ENCODE measurements around the gene BRSK2.
"Not testable (repeated sequence)": the region's sequence is repeated elsewhere in the genome, so short reads cannot be mapped to it uniquely, and the experiment has no call there.

Gene BRSK2

GRCh38 chr11:1410366-1411291, 20.9 kb downstream of the BRSK2 start:
- DNase-seq, result no peak

DNA sequence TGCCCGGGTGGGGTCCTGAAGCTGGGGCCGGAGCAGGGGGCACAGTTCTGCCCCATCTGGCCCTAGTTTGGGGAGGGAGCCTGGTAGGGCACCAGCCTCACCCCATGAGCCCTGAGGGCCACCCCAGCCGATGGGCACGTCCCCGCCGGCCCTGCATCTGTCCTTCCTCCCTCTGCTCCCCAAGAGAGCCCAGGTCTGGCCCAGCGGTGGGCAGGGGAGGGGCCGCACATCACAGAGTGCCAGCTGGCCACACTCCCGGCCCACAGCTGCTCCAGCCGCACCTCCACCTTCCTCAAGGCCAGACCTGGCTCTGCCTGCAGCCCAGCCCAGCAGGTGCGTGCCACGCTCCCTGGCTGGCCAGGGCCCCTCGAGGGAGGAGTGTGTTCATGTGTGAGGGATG, 21.6 kb downstream of the BRSK2 start:
- no peak for DNase-seq

- not testable (repeated sequence) for DNase-seq
Observed at GRCh38 chr11:1411739-1412138, 22.0 kb downstream of the BRSK2 start.

DNA sequence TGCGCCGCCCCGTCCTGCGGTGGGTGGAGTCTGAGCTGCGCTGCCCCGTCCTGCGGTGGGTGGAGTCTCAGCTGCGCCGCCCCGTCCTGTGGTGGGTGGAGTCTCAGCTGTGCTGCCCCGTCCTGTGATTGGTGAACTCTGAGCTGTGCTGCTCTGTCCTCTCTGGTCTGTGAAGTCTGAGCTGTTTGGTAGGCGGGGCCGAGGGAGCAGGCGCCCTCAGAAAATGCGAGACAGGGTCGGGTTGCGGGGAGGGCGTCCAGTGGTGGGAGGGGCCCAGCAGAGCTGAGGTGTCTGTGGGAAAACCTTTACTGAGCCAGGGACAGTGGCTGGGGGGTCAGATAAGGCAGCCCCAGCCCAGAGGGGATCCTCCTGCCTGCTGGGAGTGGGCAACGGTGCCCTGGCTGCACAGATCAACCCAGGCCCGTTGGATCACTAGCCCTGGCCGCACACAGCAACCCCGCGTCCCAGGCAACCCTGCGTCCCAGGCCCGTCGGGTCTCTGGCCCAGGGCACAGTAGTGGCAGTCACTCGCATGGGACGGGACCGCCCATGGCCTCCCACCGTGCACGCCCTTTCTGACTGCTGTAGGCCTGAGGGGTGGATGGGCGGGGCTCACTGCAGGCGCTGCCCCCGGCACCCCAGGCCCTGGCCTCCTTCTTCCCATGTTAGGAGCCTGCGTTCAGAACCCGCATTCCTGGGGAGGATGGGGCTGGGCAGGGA, 22.8 kb downstream of the BRSK2 start:
- DNase-seq, result no peak

DNA sequence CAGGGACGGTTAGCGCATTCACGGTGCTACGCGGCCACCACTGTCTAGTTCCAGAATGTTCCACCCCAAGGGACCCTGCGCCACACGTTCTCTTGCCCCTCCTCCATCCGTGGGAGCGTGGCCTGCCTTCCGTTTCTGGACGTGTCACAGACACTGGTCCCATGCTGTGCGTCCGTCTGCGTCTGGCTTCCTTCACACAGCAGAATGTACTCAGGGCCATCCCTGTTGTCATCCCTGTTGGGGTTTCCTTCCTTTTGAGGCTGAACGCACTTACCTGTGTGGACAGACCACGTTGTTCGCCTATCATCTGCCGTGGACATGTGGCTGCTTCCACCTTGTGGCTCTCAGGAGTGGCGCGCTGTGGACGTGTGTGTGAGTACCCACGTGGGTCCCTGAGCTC, 24.9 kb downstream of the BRSK2 start:
- no peak for DNase-seq

DNA sequence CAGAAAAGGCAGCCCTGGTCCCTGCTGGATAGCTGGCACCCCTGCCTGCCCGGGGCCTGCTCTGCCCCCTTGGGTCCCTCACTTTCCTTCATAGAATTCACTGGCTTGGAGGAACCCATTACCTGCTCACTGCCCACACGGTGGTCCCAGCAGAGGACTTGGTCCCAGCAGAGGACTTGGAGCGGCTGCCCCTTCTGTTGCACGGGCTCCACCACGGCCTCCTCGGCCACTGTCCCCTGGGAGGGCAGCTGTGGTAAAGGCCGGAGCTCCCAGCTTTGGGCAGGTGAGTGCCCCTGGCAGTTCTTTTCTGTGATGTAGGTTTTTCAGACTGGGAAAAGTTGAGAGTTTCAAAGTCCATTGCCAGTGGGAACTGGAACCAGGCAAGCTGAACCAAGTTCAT, 25.9 kb downstream of the BRSK2 start:
- DNase-seq, result no peak

DNA sequence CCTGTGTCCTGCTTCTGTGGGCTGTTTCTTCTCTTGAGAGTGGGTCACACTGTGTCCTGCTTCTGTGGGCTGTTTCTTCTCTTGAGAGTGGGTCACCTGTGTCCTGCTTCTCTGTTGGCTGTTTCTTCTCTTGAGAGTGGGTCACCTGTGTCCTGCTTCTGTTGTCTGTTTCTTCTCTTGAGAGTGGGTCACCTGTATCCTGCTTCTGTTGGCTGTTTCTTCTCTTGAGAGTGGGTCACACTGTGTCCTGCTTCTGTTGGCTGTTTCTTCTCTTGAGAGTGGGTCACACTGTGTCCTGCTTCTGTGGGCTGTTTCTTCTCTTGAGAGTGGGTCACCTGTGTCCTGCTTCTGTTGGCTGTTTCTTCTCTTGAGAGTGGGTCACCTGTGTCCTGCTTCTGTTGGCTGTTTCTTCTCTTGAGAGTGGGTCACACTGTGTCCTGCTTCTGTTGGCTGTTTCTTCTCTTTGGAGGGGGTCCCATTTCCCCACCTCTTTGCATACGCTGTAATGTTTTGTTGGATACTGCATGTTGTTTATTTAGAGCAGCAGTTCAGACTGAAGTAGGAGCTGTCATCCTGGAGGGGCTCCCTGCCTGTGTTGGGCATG, 28.6 kb downstream of the BRSK2 start:
- DNase-seq, result not testable (repeated sequence)

GRCh38 chr11:1419811-1420210, 30.1 kb downstream of the BRSK2 start:
- no peak for DNase-seq

GRCh38 chr11:1421291-1421690, 31.6 kb downstream of the BRSK2 start:
- no peak for DNase-seq

DNA sequence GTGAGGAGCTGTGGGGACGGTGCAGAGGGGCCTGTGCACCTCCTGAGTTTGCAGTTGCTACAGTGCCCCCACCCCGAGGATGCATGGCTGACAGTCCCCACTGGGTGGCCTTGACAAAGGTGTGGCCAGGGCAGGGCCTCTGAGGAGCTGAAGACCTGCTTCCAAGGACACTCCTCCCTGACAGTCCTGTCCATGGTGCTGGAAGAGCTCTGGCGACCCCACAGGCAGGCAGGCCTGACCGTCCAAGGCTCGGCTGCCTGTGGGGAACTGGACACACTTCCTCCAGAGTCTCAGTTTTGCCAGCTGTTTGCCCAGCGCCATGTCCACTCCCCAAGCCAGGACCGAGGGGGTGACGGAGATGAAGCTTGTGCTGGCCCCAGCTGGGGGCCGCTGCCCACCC, 32.7 kb downstream of the BRSK2 start:
- DNase-seq, result no peak

DNA sequence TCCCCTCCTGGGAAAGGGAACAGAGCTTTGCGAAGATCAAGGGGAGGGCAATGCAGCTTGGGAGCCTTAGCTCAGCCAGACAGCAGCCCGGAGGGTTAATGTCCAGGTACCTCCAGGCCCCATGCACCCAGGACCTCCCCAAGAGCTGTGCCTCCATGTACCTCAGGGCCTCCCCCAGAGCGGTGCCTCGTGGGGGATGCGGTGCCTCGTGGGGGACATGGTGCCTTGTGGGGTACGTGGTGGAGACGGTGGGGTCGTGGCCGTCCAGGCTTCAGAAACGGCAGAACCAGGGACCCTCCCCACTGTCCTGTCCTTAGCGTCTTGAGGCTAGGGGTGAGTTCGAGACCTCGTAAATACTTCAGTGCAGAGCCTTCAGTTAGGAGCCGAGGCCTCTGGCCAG, 33.2 kb downstream of the BRSK2 start:
- no peak for DNase-seq

GRCh38 chr11:1423406-1423805, 33.7 kb downstream of the BRSK2 start:
- DNase-seq, result not testable (repeated sequence)

- DNase-seq, result no peak
Observed at GRCh38 chr11:1425006-1425405, 35.3 kb downstream of the BRSK2 start.

- DNase-seq, result no peak
Observed at GRCh38 chr11:1425439-1425838, 35.7 kb downstream of the BRSK2 start.

DNA sequence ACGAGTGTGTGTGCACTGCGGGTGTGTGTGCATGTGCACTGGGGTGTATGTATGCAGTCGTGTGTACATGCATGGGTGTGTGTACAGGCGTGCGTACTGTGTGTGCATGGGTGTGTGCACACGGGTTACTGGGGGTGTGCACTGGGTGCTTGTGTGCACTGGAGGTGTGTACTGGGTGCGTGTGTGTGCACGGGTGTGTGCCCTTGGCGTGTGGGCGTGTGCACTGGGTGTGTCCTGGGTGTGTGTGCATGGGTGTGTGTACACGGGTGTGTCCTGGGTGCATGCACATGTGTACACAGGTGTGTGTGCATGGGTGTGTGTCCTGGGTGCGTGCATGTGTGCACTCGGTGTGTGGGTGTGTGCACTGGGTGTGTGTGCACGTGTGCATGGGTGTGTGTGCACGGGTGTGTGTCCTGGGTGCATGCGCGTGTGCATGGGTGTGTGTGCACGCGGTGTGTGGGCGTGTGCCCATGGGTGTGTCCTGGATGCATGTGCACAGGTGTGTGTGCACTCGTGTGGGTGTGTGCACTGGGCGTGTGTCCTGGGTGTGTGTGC, 39.1 kb downstream of the BRSK2 start:
- no peak for DNase-seq

DNA sequence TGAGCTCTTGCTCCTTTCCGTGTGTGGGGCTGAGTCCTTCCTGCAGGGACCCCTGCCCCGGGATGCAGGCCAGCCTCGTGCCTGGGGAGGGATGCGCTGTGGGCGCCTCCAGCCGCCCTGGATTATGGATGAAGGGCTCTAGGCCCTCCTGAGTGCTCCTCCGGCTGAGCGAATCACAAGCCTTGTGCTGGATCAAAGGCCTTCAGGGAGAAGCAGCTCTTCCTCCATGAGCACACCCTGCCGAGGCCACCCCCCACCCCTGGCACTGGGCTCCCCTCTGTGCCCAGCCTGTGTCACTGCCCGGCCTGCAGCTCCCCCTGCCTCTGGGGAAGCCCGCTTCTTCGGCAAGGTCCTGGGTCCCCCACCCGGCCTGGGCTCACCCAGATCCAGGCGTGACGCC, 43.8 kb downstream of the BRSK2 start:
- DNase-seq, result no peak

DNA sequence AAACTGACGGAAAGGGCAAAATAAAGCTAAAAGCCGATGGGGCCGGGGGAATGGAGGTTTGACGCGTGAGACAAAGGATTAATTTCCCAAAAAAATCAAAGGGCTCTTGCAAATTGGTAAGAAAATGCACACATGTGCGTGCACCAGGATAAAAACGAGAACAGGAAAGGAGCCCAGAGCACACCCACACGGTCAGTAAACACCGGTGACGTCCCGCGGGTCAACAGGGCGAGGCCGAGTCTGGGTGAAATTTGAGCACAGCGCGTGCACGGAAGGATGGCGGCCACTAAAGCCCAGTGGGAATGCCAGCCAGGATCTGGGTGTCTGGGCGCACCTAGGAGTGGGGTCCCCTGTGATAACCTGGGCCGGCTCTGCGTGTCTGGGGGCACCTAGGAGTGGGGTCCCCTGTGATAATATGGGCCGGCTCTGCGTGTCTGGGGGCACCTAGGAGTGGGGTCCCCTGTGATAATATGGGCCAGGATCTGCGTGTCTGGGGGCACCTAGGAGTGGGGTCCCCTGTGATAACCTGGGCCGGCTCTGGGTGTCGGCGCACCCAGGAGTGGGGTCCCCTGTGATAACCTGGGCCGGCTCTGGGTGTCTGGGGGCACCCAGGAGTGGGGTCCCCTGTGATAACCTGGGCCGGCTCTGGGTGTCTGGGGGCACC, 44.4 kb downstream of the BRSK2 start:
- DNase-seq, result no peak

DNA sequence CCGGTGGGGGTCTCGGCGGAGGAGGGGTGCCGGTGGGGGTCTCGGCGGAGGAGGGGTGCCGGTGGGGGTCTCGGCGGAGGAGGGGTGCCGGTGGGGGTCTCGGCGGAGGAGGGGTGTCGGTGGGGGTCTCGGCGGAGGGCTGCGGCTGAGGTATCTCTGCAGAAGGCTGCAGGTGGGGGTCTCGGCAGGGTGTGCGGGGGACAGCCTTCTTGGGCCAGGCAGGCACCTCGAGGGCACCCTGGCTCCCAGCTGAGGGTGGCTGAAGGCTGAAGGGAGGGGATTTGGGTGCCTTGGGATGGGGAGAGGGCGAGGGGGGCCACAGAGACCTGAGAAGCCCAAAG, 45.7 kb downstream of the BRSK2 start:
- DNase-seq, result not testable (repeated sequence)

DNA sequence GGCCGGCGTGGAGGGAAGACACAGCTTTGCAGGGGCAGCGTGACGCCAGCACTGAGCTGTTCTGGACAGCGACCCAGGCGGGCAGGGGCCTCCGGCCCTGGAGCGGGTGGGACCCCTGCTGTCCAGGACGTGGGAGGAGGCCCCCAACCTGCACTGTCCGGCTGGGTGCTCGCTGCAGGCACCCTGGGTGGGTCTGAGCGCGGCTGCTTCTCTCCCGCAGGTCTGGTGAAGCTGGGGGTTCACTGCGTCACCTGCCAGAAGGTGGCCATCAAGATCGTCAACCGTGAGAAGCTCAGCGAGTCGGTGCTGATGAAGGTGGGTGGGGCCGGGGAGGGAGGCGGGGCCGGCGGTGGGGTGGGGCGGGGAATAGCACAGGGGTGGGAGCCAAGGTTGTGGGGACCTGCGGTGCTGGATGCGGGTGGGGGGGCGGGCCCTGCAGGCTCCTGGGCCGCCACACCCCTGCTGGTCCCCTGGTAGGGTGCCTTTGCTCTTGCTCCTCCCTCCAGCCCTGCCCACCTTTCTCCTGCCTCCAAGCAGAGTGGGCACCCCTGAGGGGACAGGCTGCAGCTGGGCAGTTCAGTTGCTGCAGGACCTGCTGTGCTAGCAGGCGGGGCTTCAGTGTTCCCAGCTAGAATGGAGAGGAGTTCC, 46.2 kb downstream of the BRSK2 start:
- no peak for DNase-seq

DNA sequence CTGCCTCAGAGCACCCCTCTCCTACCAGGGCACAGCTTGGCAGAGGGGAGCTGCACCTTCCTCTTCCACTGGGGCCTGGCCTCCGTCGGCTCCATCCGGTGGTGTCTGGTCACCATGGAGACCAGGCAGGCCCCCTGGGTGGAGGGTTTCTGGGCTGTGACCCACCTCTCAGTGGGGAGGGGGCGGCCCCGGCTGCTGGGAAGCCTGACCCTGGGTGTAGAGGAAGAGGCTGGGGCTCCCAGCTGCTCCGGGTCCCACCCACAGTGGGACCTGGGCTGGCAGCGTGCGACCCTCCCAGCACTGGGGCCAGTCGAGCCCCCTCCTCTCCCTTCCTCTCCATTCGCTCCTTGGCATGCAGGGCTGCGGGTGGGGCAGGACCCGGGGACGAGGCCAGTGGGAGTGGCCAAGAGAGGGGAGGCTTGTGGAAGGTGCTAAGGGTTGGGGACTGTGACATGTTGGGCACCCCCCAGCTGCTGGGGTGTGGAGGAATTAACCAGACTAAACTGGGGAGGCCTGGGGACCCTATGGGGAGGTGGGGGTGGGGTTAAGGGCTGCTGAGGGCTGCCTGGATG, 46.8 kb downstream of the BRSK2 start:
- no peak for DNase-seq

DNA sequence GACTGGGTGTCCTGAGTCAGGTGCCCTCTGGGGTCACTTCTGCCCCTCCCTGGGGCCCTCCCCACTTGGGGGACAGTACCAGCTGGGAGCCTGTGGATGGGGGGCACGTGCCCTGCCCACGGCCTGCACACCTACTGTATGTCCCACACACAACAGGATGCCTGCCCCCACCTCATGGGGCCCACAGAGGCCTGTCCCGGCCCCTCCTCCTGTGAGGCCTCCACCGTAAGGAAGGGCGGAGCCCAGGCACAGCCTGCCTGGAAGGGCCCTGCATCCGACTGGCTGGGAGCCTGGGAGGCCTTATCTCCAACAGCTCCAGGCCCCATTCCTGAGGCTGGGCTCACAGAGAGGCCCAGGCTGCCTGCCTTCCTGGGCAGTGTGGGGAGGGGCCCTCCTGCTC, 47.8 kb downstream of the BRSK2 start:
- DNase-seq, result no peak

All from stimulated activated CD4-positive, alpha-beta T cell treated with anti-CD3 and anti-CD28 coated beads, Interleukin-12 subunit alpha, Interleukin-12 subunit beta, amount 100 ng/mL, for 4 hours (primary cell).